ENCODE data around the gene SYT6. TPM values are rescaled to one million over a fixed set of nuclear protein-coding genes. Genes with fewer than 3 reads are reported as not detected.

SYT6 gene
- polyA plus RNA-seq, 4 donors, result 0.53 to 1.7 (median 1.2) TPM

DNA sequence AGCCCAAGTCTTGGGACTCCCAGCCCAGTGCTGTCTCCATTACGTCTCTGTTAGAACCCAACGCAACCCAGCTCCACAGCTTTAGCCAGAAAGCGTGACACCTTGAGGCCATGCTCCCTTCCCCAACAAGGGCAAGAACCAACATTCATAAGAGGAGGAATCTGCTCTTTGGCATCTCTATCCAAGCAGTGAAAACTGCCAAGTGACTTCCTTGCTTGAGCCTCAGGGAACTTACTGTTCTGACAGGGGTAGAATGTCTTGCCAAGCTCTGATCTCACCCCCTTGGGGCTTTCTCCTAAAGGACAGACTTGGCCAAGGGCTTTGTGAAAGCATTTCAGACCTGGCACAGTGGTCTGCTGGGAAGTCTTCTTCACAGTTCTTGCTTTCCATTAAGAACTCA lies 56.6 kb downstream of the SYT6 start:
- no peak for DNase-seq (ENCODE audit: low read depth in 4 of 4, low spot score in 3 of 4)

DNA sequence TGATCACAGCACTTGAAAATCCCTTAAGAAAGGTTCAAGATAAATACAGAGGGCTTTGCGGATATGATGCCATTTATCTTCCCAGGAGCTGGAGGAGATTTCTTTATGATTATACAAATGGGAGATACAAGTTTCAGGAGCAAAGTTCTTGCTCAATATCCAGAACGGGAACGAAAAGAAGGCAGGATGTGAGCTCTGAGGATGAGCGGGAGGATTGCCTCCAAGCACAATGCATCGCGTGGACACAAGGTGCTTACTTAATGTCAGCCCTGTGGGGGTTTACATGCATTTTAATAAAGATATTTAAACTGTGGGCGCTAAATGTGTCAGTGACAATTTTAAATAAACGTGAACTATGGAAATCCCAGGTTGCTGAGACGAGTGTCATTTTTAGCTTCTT lies 59.0 kb downstream of the SYT6 start:
- DNase-seq (ENCODE audit: low read depth in 4 of 4, low spot score in 3 of 4), result no peak

DNA sequence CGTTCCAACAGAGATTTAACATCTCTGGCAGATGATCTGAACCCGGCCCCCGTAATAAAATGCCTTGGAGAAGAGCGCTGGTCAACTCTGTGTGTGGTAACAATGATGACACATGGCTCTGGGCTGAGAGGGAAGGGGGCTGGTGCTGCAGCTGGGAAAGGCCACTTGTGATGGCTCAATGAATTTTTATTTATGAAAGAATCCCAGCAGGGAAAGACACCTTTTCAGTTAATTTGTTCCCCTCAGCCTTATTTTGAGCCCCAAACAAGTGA lies 59.4 kb downstream of the SYT6 start:
- DNase-seq (ENCODE audit: low read depth in 4 of 4, low spot score in 3 of 4), result no peak

- DNase-seq (ENCODE audit: low read depth in 4 of 4, low spot score in 3 of 4), result no peak
Observed at GRCh38 chr1:114093624-114094362, 59.9 kb downstream of the SYT6 start.

DNA sequence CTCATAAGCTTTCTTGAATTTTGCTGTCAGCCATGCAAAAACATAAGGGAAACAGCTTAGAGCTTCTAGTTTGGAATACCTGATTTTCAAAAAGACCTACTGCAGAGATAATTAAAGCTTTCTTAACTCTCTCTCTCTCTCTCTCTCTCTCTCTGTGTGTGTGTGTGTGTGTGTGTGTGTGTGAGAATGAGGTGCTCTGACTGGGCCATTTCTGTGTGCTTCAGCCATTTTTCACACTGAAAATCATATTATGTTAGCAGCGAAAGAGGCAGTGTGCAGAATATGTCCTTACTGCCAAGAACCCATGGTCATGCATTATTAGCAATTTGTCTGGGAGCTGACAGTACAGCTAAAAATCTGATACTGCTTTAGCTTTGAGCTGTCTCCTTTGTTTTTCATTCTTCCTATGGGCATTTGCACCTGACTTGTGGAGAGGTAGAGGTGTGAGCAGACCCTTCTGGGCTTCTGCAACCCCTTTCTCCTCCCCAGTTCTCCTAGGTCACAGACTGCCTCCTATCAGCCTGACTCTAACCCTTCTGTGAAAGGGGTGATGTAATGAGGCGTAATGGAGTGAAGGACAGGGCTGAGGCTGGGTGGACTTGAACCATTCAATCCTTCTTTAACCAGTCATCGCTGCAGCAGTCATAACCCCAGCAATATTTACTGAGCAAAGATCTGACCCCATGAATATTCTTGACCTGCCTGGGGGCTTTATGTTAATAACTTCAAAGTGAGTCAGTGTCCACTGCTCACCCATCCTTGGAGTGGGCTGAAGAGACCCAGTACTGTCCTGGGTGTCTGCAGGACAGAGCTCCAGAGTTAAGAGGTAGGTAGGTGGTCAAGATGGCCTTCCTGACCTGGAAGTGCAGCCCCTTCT lies 61.2 kb downstream of the SYT6 start:
- DNase-seq (ENCODE audit: low read depth in 4 of 4, low spot score in 3 of 4), result no peak

DNA sequence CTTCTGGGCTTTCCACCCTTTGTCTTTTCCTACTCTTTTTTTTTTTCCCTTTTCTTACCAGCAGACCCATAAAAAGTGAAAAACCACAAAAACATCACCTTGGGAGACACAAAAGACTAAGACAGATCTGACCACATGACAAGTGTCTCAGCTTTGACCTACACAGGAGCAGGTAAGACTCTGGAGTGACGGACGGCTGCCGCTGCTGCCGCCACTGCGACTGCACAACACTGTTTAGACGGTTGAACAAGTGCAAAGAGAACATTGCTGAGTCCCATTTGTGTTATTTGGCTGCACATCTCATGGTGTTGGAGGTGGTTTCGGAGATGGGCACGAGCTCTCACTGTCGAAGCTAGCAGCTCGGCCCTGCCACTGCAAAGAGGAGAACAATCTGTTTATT lies 62.0 kb downstream of the SYT6 start:
- DNase-seq (ENCODE audit: low read depth in 4 of 4, low spot score in 3 of 4), result no peak

DNA sequence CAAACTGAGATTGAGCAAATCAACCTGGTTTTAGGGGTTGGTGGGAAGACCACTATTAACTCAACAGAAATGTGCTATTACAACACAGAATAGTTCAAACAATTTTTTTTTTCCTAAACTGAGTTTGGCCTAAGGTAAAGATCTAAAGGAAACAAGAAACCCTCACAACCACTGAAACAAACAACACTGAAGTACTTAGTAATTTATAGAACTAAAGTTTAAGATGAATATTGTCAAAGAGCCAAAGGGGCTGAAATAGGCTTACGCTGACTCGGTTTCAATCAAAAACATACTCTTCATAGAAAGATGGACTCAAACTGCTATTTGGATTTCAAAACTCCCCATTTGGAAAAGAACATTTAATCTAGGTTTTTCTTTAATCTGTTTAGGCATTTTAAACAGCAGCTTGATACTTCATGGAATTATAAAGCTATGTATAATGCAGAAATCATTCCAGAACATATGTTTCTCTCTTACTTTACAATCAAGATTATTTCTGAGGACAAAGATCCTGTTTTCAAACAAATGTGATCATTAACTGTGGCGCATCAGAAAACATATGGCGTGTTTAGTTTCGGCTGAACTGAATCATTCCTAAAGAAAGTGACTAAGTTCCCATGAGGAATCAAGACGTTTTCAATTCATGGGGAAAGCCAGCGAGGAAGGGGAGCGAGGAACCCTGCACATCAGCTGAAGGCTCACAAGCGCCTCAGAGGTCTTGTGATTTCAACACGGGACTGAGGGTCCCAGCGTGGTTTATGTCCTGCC lies 62.7 kb downstream of the SYT6 start:
- DNase-seq (ENCODE audit: low read depth in 4 of 4, low spot score in 3 of 4), result no peak

GRCh38 chr1:114089502-114090138 lies 64.0 kb downstream of the SYT6 start:
- DNase-seq (ENCODE audit: low read depth in 4 of 4, low spot score in 3 of 4), result no peak

DNA sequence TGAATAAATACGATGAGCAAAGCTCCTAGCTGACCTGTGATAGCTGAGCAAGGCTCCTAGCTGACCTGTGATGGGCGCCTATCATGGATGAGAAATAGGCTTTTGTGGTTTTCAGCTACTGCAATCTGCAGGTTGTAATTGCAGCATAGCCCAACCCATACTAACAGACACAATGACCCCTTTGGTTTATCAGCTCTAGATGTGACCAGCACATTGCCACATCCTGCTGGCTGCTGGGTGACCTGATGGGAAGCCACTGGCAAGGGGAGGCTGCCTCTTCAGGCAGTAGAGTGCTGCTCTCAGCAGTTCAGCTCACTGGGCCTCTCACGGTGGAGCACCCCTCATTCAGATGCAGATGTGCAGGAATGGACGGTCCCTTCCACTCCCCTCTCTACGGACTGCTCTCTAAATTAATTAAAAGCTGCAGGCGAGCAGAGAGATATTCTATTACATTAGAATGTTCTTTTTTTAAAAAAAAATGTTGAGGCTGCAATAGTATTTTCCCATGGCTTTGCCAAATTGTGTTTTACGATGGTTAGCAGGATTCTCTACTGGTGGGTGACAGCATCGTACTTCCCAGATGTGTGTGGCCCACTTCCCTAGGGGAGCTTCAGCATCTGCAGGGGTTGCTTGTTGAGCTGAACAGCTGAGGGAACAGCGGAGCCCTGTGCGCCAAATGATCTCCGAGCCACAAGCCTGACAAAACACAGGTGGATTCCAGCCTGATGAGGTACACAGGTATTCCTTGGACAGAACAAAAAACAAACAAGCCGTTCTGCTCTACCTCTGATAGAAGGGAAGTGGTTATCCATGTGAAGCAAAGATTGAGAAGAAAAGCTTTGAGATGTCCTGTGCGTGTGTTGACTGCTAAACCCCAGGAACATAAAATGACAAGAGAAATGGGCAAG lies 65.0 kb downstream of the SYT6 start:
- no peak for DNase-seq (ENCODE audit: low read depth in 4 of 4, low spot score in 3 of 4)

- no peak for DNase-seq (ENCODE audit: low read depth in 4 of 4, low spot score in 3 of 4)
Observed at GRCh38 chr1:114087495-114087894, 66.2 kb downstream of the SYT6 start.

DNA sequence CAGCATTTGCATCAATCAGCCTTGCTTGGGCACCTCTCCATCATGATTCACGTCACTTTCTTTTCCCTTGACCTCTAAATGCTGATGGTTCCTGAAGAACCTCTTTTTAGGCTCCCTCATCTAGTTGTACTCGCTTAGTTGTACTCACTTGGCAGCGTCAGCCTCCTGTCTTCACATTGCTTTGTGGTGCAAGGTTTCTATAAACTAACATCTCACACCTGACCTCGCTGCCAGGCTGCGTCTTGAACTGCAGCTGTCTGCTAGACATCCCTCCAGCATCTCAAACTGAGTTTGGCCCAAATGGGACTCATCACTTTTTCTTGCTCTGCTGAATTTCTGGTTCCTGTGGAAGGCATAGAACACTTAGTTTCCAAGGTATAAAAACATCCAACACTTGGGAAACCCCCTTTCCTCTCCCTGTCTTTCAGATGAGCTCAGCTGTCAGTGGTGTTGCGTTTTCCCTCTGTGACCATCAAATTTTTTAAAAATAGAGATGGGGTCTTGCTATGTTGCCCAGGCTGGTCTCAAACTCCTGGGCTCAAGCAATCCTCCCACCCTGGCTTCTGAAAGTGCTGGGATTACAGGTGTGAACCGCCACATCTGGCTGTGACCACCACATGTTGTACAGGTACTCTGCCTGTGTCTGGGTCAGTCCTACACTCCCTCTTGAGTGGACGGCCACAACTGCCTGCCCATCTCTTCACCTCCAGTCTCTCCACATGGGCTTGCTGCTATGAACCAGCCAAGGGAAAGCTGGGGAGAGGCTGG lies 66.9 kb downstream of the SYT6 start:
- no peak for DNase-seq (ENCODE audit: low read depth in 4 of 4, low spot score in 3 of 4)

GRCh38 chr1:114082867-114083585 lies 70.6 kb downstream of the SYT6 start:
- DNase-seq (ENCODE audit: low read depth in 4 of 4, low spot score in 3 of 4), result no peak

DNA sequence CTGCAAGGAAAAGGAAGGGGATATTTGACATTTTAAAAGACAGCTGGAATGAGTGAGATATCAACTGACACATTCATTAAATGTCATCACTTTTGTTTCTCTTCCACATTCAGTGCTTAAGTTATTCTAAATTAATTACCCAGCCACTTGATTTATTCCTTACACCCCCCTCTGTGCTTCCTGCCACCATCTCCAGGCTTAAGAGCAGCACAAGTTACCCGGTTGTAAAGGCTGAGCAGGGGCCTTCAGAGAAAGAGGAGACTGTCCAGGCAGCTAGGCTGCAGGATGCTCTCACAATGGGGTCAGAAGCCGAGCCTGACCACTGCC lies 71.4 kb downstream of the SYT6 start:
- DNase-seq (ENCODE audit: low read depth in 4 of 4, low spot score in 3 of 4), result no peak

GRCh38 chr1:114081437-114082303 lies 72.0 kb downstream of the SYT6 start:
- DNase-seq (ENCODE audit: low read depth in 4 of 4, low spot score in 3 of 4), result no peak

GRCh38 chr1:114080511-114081436 lies 72.9 kb downstream of the SYT6 start:
- no peak for DNase-seq (ENCODE audit: low read depth in 4 of 4, low spot score in 3 of 4)

DNA sequence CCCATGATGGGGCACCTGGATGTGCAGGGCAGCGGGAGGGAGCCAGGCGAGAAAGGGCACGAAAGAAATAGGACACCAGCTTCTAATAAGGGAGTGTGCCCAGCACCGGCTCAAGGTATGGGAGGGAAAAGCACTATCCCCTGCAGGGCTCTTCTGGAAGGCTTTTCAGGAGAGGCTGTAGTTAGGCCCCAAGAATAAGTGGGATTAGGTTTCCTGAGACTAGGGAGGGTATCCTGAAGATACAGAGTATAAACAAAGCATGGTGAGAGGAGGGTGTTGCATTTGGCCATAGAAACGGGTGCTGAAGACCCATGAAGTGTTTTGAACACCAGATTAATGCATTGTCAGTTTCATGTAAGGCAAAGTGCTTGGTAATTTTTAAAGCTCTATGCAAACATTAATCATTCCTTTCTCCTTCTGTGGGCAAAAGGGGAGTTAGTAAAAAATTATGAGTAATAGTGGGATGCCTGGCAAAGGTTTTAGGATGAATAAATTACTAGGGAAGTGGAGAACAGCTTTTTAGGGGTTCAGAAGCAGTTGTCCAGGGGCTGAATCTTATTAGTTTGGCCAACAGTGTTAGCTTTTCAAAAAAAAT lies 74.0 kb downstream of the SYT6 start:
- DNase-seq (ENCODE audit: low read depth in 4 of 4, low spot score in 3 of 4), result no peak

Data from left renal pelvis (tissue), 4 donors.